Right lobe of liver (tissue), 4 donors: ENCODE measurements around the gene EFNA4.

Experiments used
- POLR2A ChIP-seq: fragments of 450-650 bp; IDR thresholded peaks from one replicate; pipeline ENCODE4 v1.6.1; 2017; ENCODE audit warnings: antibody characterized with exemption, mild to moderate bottlenecking
- TF ChIP-seq, protein P1 (sequence below), 4 donors: fragments of 200-600 bp in 3 of 4; fragments of 450-650 bp in 1 of 4; IDR thresholded peaks; one replicate each; pipeline versions ENCODE4 v1.5.1 to v1.8.0; 2016 to 2022; ENCODE audit warnings: antibody characterized with exemption in 4 of 4, mild to moderate bottlenecking in 2 of 4
- donor health status: DM: no; HTN: no; CAD: no.
- donor health status: DM: no; HTN: no; CAD: no.
- donor health status: DM: no; HTN: yes; CAD: no.

- no peak for TF ChIP-seq POLR2A
- TF ChIP-seq, protein P1, sequence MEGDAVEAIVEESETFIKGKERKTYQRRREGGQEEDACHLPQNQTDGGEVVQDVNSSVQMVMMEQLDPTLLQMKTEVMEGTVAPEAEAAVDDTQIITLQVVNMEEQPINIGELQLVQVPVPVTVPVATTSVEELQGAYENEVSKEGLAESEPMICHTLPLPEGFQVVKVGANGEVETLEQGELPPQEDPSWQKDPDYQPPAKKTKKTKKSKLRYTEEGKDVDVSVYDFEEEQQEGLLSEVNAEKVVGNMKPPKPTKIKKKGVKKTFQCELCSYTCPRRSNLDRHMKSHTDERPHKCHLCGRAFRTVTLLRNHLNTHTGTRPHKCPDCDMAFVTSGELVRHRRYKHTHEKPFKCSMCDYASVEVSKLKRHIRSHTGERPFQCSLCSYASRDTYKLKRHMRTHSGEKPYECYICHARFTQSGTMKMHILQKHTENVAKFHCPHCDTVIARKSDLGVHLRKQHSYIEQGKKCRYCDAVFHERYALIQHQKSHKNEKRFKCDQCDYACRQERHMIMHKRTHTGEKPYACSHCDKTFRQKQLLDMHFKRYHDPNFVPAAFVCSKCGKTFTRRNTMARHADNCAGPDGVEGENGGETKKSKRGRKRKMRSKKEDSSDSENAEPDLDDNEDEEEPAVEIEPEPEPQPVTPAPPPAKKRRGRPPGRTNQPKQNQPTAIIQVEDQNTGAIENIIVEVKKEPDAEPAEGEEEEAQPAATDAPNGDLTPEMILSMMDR (IDR thresholded peaks at IDR 0.05) = no peak
Observed at GRCh38 chr1:155043301-155043702, 20.2 kb upstream of the EFNA4 start.
